HG02885 (cell line): ENCODE results near the gene ZBTB39.
A peak's percentile ranks its signal among the peaks of the same experiment; 100 is the strongest.
"Not testable (repeated sequence)": the region's sequence is repeated elsewhere in the genome, so short reads cannot be mapped to it uniquely, and the experiment has no call there.

Source experiments
- ATAC-seq: cut with Tn5 transposase; IDR thresholded peaks from one replicate; pipeline ENCODE4 v1.9.1; 2021; ENCODE audit warnings: mild to moderate bottlenecking; ENCODE audit not compliant: unreplicated experiment, poor library complexity

The ZBTB39 gene

DNA sequence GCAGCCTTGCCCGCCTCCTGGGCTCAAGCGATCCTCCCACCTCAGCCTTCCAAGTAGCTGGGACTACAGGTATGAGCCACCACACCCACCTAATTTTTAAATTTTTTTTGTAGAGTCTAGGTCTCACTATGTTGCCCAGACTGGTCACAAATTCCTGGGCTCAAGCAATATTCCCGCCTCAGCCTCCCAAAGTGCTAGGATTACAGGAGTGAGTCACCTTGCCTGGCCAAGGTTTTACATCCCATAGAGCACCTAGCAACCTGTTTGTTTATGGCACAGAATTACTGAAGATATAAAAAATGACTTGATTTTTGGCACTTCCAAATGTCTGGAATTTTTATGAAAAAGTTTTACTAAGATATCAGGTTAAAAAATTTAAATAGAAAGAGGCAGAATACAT is 27.1 kb upstream of the ZBTB39 start:
- no peak for ATAC-seq

DNA sequence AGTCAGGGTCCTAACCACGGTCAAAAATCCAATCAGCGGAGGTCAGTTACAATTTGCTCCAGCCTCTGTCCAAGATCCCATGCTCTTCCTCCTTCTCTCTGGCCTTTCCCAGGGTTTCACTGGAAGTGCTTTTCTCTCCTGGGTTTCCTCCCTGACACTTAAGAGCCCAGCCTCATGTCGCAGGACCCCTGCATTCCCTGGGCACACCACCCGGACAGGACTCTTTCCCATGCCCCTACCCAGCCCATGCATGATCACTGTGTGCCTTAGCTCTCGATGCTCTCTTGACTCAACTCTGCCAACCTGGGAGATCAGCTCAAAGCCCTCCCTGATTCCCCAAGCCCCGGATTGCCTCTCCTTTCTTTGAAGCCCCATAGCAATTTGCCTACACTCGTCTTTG is 25.4 kb upstream of the ZBTB39 start:
- ATAC-seq = no peak

DNA sequence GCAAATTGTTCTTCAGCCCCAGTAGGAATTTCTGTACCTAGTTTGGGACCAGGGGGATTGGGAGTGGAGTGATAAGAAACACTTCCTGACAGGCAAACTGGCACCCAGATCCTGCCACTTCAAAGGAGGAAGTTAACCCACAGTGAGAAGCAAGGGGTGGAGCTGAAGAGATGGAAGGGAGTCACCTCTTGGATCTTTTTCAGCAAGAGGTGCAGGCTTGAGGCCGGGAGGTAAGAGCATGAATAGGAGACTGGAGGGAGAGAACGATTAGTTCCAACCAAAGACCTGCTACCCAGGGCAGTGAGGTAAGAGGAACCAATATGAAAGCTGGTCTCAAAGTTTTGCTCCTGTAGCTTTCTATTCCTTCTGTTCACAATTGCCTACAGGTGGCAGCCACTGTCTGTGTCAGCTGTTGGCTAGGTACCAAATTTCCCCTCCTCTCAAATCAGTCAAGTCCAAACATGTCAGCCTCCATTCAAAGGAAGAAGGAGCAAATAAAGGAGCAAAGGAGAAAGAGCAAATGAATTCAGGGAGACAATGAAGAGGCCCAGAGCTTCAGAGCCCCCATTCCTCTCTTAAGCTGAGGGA is 24.9 kb upstream of the ZBTB39 start:
- ATAC-seq = peak; percentile 50

DNA sequence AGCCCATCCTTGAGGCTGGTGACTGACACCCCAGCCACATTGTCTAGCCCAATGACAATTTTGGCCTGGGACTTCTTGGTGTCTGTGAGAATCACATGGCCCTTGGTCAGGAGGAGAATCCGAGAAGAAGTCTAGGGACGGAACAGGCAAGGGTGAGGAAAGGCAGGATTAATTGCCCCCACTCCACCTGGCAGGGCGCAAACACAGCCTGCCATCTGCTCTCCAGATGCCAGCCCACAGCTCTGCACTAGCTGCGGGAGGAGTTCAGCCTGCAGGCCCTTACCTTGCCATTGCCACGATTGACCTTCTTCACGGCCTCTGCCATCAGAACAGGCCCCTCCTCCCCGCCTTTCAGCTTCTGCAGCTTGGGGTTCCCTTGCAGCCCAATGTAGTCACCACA is 23.1 kb upstream of the ZBTB39 start:
- ATAC-seq = no peak

DNA sequence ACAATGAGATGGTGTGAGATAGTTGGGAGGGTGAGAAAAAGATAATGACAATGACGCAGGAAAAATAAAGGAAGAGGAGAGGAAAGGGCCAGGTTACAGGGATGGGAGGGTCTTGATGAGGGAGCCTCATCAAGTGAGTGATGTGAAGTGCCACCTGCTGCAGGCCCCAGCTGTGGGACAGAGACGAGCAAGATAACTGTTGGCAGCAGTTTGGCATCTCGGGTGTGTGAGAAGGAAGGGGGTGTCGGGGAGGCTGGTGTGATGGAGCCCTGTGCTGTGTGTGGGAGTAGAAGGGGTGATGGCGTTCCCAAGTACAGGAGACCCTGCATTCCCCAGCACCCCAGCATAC is 21.4 kb upstream of the ZBTB39 start:
- no peak for ATAC-seq

DNA sequence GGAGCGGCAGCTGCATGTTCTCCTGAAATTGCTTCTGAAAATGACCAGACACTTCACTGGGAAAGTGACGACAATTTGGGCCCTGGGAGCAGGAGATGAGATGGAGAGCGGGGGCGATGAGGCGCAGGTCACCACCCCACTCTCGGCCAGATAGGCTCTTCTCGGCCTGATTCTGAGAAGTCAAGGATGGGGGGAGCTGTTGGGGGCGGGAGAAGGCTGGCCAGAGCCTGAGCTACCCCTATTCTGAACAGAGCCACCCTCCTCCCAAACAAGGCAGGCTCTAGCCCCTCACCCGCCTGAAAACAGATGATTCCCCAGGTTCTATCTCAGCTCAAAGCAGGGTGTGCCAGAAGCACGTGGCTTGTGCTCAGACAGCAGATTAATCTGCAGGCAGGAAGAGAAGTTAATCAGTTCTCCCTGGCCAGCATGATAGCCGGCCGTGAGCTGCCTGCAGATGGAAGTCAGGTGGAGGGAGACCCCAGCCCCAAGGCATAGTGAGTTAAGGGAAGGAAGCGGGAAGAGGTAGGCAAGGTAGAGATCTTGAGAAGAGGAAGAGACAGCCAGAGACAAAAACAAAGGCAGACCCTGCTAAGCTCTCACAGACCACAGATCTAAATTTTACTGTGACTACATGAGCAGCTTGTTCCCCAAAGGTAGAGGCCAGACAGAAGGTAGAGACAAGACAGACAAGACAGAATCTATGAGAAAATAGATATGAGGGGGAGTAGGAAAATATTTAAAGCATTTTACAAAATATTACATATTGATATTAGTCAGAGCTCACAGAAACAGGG is 20.9 kb upstream of the ZBTB39 start:
- ATAC-seq = no peak

DNA sequence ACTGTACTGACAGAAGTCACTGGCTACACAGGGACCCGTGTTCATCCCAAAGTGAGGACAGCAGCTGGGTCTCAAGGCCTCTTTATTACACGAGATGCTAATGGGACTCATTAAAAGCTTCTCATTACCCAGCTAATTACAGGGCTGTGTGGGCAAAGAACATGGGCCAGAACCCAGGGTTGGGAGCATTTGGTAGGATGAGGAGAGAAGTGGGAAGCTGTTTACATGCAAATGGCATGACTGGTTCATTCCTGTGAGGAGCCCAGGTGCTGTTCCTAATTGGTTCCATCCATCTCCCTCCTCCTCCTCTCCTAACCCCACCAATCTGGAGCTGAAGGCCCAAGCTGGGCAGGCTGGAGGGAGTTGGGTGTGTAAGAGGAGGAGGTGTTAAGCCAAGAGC is 18.9 kb upstream of the ZBTB39 start:
- ATAC-seq = no peak

DNA sequence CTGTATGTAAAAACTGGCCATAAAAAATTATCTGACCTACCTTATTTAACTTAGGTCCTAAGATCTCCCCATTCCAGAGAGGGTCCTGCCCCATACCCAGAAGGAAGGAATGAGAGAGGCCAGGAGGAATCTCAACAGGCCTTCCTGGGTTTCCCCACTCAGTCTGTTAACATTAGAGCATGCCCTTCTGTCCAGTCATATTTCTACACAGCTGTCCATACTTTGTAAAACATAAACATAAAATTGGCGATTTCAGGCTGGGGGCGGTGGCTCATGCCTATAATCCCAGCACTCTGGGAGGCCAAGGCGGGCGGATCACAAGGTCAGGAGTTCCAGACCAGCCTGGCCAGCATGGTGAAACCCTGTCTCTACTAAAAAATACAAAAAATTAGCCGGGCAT is 16.0 kb upstream of the ZBTB39 start:
- not testable (repeated sequence) for ATAC-seq

DNA sequence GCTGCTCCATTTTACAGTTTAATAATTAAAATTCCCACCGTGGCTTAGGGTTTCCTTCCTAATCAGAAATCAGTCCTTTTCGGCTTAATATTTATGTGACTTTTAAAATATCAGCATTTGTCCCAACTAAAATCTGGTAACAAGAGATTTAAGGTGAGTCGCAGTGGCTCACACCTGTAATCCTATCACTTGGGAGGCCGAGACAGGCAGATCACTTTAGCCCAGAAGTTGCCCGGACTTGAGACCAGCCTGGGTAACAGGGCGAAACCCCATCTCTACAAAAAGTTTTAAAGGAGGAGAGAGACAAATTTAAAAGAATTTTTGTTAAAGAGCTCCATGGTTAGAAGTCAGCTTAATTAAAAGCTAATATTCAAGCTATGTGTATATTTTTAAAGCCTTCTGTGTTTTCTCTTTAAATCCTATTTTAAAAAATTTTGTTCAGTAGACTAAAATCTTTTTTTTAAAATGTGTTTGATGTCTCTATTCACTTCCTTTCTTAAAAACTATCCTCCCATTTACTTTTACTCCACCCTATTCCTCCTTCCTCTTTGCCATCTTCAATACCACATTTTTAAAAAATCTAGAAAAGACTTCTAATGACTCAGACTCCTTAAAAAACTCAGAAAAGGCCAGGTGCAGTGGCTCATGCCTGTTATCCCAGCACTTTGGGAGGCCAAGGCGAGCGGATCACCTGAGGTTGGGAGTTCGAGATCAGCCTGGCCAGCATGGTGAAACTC is 13.8 kb upstream of the ZBTB39 start:
- no peak for ATAC-seq

DNA sequence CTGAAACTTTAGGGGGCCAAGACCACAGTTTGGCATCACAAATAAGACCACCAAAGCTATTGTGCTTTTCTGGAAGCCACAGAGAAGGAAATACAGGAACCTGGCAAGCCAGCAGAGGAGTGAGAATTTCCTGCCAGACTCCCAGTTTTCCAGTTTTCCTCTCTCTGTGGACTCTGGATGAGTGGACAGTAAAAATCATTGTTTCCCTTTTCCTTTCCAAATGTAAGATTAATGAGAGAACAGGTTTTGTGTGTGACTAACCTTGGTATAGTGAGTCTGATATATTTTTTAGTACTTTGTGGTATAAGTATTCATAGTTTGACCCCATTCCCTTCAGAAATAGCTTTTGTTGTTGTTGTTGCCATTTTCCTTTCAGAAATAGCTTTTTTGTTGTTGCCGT is 12.6 kb upstream of the ZBTB39 start:
- ATAC-seq = no peak

DNA sequence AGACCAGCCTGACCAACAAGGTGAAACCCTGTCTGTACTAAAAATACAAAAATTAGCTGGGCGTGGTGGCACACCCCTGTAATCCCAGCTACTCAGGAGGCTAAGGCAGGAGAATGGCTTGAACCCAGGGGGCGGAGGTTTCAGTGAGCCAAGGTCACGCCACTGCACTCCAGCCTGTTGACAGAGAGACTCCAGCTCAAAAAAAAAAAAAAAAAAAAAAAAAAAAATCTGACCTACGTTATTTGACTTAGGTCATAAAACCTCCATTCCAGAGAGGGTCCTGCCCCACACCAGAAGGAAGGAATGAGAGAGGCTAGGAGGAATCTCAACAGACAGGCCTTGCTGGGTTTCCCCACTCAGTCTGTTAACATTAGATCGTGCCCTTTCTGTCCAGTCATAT is 12.0 kb upstream of the ZBTB39 start:
- ATAC-seq = not testable (repeated sequence)

DNA sequence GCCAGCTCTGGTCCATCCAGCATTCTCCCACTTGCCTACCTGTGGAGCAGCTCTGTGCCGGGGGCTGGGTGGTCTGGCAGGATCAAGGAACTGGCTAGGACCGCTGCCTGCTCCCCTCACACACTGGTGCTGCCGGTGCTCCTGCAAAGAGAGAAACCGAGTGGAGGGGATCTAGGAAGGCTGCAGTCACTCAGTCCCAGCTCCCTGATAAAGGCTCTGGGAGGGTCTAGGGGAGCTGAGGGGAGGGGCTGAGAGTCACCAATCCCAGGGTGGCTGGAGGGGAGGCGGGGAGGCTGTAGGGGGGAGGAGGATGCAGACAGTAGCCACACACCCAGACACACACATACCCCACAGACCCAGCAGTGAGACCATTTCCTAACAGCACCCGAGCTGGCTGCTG is 10.0 kb upstream of the ZBTB39 start, which contains the start of gene TAC3:
TSS of gene TAC3 (minus strand) at position 182 of the 400 bp plus-strand sequence. CDS start 732 bp downstream, outside the sequence.
- ATAC-seq = no peak

DNA sequence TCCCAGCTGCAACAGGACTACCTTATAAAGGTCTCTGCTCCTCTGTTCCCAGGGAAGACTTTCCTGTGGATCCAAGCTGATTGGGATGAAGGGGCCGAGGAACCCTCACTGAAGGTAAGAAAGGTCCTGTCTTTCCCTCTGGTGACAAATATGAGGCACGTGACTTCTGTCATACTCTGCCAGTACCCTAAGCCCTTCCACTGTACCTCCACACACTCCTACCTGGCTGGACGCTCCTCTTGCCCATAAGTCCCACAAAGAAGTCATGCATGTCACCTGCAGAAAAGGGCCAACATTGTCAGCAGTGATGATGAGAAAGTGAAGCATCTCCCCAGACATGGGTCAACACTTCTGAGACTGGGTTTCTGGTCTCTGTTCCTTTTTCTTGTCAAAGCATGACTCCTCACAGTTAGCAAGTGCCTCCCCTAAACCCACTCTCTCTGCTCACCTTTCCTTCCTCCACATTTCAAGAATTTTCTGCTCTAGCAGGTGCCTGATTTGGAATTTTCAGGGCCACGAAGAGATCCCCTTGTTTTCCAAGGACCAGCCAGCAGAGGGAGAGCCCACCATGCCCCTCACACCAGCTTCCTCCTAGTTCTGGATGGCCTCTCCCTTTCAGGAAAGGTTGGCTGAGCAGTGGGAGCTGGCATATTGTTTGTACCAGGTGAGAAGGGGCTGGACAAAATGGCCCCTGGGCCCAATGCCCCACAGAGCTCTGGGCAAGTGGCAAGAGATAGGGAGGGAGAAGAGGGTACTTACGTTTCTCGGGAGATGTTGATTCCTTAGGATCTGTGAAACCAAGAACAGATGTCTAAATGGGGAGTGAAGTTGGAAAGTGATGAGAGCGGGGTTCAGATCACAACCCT is 6.5 kb upstream of the ZBTB39 start:
- peak; percentile 74 for ATAC-seq

DNA sequence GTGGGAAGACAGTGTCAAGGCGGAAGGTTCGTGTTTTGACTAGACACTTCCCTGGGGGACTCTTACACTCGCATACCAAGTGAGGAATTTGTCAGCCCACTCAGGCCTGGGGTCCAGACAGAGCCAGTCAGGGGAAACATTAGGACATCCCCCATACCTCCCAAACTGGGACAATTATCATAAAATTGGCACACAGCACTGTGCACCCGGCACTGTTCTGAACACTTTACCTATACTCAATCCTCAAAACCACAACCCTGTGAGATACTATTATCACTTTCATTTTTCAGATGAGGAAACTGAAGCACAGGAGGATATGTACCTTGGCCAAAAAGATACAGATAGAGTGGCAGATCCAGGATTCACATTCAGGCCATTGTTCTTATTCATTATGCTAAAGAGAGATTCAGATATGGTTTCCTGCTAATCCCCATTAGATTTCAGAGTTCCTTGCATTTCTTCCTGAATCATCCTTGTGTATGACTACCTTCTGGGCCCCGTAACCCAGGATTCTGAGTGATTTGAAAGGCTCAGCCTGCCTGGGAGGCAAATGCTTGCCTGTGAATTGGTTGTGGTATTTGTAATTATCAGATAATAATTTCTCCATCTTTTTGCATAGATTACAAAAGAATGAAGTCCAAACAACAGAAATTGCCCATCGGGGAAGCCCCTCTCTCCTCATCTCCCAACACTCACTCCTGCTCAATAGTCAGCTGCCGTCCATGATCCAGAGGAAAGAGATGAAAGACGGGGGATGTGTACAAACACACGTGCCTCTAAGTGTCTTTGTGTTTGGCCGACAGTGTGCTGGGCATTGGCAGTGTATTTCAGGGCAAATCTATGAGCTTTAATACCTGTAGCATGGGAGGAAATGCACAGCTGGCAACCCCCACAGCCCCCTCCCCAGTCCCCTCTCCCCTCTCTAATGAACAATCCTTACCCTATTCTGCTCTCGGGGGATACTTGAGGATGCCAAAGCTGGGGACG is 5.4 kb upstream of the ZBTB39 start:
- peak; percentile 60 for ATAC-seq

DNA sequence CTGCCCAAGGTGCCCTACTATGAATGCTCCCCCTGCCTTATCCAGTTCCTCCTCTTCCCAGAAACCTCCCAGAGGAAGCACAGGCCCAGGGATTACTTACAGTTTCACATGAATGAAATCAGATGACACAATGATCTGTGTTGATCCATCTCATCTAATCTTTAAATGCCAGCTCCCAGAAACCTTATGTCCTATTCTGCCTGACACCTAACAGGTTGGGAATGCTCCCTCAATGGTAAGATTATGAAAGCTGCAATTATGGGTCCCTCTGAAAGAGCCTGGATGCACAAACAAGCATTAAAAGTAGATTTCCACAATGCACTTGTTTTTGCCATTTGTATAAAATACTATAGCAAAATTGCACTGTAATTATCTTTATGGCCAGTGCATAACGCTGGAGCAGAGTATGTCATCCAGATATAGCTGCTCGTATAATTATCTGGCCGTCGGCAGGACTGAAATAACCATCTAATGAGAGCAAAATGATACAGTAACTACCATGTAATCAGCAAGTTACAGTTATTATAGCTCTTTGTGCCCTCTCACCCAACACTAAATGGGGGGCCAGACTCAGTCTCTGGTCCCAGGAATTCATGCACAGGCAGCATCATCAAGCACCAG is 4.4 kb upstream of the ZBTB39 start:
- ATAC-seq = no peak

DNA sequence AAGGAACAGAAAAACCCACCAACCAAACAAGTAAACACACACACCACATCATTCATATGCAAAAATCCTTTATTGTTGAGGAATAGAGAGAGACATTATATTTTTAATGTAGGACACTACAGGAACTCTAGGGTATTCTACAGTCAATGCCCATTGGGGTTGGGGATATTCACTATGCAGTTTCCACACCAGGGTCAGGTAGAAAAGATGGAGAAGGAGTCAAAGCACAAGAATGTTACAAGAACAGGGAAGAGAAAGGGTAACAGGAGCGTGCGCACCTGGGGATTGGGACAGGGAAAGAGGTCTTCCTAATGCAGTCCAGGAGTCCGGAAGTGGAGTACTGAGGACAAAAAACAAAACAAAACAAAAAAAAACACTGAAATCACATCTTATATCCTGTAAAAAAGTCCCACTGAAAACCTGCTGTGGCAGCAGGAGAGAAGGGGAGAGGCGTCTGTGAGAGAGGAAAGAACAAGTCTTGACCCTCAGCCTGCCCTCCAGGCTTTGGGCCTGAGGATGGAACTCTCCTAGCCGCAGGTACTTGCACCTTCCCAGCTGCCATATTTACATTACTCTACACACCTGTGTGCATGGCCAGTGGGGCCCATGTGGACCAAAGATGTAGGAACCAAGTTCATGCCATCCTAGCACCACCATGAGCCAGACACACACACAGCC is 3.7 kb upstream of the ZBTB39 start:
- ATAC-seq = no peak

DNA sequence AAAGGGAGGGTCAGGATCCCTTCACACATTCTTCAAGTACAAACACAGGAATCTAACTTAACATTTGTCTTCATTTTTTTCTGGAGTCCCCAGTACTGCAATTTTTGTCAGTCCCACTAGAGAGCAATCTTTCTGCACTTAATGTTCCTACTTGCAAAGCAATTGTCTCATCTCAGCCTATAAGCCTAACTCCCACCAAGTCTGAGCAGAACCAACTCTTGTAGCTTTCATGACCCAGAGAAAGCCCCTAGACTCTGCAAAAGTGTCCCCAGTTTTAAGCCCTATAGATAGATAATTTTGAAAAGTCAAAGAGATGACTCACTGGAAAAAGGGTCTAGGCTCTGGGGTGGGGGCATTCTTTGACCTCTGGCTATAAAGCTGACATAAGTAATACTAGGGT is 1.8 kb upstream of the ZBTB39 start:
- no peak for ATAC-seq

DNA sequence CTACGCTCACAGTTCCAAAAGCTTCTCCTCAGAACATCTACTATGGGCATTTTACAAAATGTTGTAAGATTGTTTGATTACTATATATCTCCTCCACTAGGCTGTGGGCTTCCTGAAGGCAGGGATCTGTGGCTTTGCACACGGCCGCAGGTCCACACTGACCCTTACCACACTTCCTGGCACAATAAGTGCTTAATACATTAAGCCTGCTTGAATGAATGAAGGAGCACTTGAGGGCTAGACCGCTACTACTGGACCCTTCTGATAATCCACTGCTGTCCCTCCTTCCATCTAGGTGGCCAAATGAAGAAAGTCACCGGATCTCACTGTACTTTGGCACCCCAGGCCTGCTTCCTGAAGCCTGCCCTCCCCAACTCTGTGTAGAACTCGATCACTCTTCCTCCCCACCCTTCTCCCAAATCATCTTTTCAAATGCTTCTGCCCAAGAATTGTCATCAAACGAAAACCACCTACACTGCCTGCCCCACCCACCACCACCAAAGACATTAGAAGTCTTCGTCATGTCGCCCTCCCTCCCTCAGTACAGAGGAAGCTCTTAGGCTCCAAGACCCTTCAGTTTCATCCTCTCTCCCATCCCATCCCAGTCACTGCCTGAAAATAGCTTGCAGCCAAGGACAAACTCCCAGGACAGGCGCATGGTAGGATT is 596 bp upstream of the ZBTB39 start:
- ATAC-seq = no peak
